Chondrocyte (in vitro differentiated cells): Measurements from ENCODE around the gene NLRX1. TPM values are rescaled to one million over a fixed set of nuclear protein-coding genes. Genes with fewer than 3 reads are reported as not detected.

Experiments used
- DNase-seq: peaks from one replicate; pipeline ENCODE4 v3.0.0; 2021; ENCODE audit warnings: mixed read lengths, low spot score
- H3K27ac Mint-ChIP-seq: one replicate; pipeline ENCODE4 v1.8.0; 2021; ENCODE audit warnings: mild to moderate bottlenecking, moderate library complexity, mixed read lengths; ENCODE audit not compliant: unreplicated experiment
- H3K27me3 Mint-ChIP-seq: 2 replicates; pipeline ENCODE4 v1.8.0; 2021; ENCODE audit warnings: low read depth, mixed read lengths
- H3K36me3 Mint-ChIP-seq: 2 replicates; pipeline ENCODE4 v1.8.0; 2021; ENCODE audit warnings: low read depth, mixed read lengths
- H3K4me1 Mint-ChIP-seq: 2 replicates; pipeline ENCODE4 v1.8.0; 2021; ENCODE audit warnings: low read depth, mild to moderate bottlenecking, mixed read lengths
- H3K4me3 Mint-ChIP-seq: one replicate; pipeline ENCODE4 v1.8.0; 2021; ENCODE audit warnings: mild to moderate bottlenecking, moderate library complexity, mixed read lengths; ENCODE audit not compliant: unreplicated experiment
- H3K9me3 Mint-ChIP-seq: 2 replicates; pipeline ENCODE4 v1.8.0; 2021; ENCODE audit warnings: low read depth, mixed read lengths
- total RNA-seq: library from RNA; stranded (reverse); gene quantifications from 3 replicates; pipeline ENCODE4 v1.2.1, GENCODE V29; 2021
- TF ChIP-seq, protein P1 (sequence below): fragments of 200-600 bp; sonication (generic); IDR thresholded peaks from 2 replicates; pipeline ENCODE4 v1.5.0; 2021; ENCODE audit warnings: antibody characterized with exemption, mild to moderate bottlenecking, moderate library complexity

The NLRX1 gene
- total RNA-seq, 1 donor from 2014 or later, result 20.1 TPM

- H3K4me1 Mint-ChIP-seq, result peaks cover 23% of the 10 kb centered on the region
- no peak for DNase-seq
- H3K9me3 Mint-ChIP-seq, result no peaks in the 10 kb centered on the region
- peak overlapping the region; percentile 0 for H3K27ac Mint-ChIP-seq
- H3K4me3 Mint-ChIP-seq, result no peak overlapping the region
- peaks cover 9% of the 10 kb centered on the region for H3K36me3 Mint-ChIP-seq
- TF ChIP-seq, protein P1, sequence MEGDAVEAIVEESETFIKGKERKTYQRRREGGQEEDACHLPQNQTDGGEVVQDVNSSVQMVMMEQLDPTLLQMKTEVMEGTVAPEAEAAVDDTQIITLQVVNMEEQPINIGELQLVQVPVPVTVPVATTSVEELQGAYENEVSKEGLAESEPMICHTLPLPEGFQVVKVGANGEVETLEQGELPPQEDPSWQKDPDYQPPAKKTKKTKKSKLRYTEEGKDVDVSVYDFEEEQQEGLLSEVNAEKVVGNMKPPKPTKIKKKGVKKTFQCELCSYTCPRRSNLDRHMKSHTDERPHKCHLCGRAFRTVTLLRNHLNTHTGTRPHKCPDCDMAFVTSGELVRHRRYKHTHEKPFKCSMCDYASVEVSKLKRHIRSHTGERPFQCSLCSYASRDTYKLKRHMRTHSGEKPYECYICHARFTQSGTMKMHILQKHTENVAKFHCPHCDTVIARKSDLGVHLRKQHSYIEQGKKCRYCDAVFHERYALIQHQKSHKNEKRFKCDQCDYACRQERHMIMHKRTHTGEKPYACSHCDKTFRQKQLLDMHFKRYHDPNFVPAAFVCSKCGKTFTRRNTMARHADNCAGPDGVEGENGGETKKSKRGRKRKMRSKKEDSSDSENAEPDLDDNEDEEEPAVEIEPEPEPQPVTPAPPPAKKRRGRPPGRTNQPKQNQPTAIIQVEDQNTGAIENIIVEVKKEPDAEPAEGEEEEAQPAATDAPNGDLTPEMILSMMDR, result no peak
- H3K27me3 Mint-ChIP-seq, result no peaks in the 10 kb centered on the region
These were observed 60.8 kb downstream of the NLRX1 start for GRCh38 chr11:119229288-119229672.

- Mint-ChIP-seq H3K27me3 (no peaks in the 10 kb centered on the region), H3K27ac (peak overlapping the region; percentile 0), H3K4me3 (no peak overlapping the region), H3K36me3 (peaks cover 12% of the 10 kb centered on the region), H3K4me1 (peaks cover 18% of the 10 kb centered on the region), H3K9me3 (no peaks in the 10 kb centered on the region)
- TF ChIP-seq, protein P1, result no peak
- DNase-seq, result no peak
These were observed 61.2 kb downstream of the NLRX1 start for GRCh38 chr11:119229741-119230140.

Other genes starting within 250 kb of the NLRX1 start
- 131 to 145 TPM (median 138 TPM) in 3 replicates for gene BCL9L, start 242.8 kb upstream of the NLRX1 start, total RNA-seq
- 0.22 to 0.63 TPM (median 0.38 TPM) in 3 replicates for gene UPK2, start 212.4 kb upstream of the NLRX1 start, total RNA-seq
- gene FOXR1, start 197.0 kb upstream of the NLRX1 start, total RNA-seq, result not detected in 3 replicates
- 16.6 to 30.0 TPM (median 16.7 TPM) in 3 replicates for gene CENATAC, start 170.6 kb upstream of the NLRX1 start, total RNA-seq
- gene RPS25, start 150.4 kb upstream of the NLRX1 start, total RNA-seq, result 600 to 777 TPM (median 609 TPM) in 3 replicates
- 73.0 to 78.8 TPM (median 75.0 TPM) in 3 replicates for gene TRAPPC4, start 150.0 kb upstream of the NLRX1 start, total RNA-seq
- gene SLC37A4, start 137.8 kb upstream of the NLRX1 start, total RNA-seq, result 13.6 to 15.6 TPM (median 13.9 TPM) in 3 replicates
- gene HYOU1, start 111.5 kb upstream of the NLRX1 start, total RNA-seq, result 213 to 227 TPM (median 214 TPM) in 3 replicates
- gene VPS11, start 100.9 kb upstream of the NLRX1 start, total RNA-seq, result 28.0 to 30.3 TPM (median 30.1 TPM) in 3 replicates
- gene HMBS, start 83.8 kb upstream of the NLRX1 start, total RNA-seq, result 16.1 to 21.3 TPM (median 16.7 TPM) in 3 replicates
- gene DPAGT1, start 66.9 kb upstream of the NLRX1 start, total RNA-seq, result 37.0 to 58.2 TPM (median 41.2 TPM) in 3 replicates
- 11.8 to 13.2 TPM (median 12.1 TPM) in 3 replicates for gene C2CD2L, start 61.4 kb upstream of the NLRX1 start, total RNA-seq
- gene HINFP, start 47.1 kb upstream of the NLRX1 start, total RNA-seq, result 16.9 to 22.9 TPM (median 21.9 TPM) in 3 replicates
- gene ABCG4, start 19.7 kb upstream of the NLRX1 start, total RNA-seq, result 0.80 to 2.5 TPM (median 2.0 TPM) in 3 replicates
- not detected in 3 replicates for gene NHERF4, start 16.8 kb downstream of the NLRX1 start, total RNA-seq
- 17.8 to 25.8 TPM (median 25.5 TPM) in 3 replicates for gene CBL, start 37.6 kb downstream of the NLRX1 start, total RNA-seq
- 170 to 527 TPM (median 509 TPM) in 3 replicates for gene MCAM, start 148.4 kb downstream of the NLRX1 start, total RNA-seq
- 22.8 to 26.0 TPM (median 24.3 TPM) in 3 replicates for gene RNF26, start 165.8 kb downstream of the NLRX1 start, total RNA-seq
- gene C1QTNF5, start 172.2 kb downstream of the NLRX1 start, total RNA-seq, result 16.2 to 67.2 TPM (median 67.1 TPM) in 3 replicates
- gene MFRP, start 178.0 kb downstream of the NLRX1 start, total RNA-seq, result not detected in 3 replicates
- 2.1 to 4.1 TPM (median 3.6 TPM) in 3 replicates for gene USP2, start 213.0 kb downstream of the NLRX1 start, total RNA-seq